OCI-LY1 (cell line): ENCODE data around the gene HAUS7.

ENCODE experiments used
- H2AFZ ChIP-seq: fragments of 200-600 bp; sonication (generic), shearing (Covaris generic); 2 replicates; pipeline ENCODE4 v1.6.0; 2014; ENCODE audit warnings: antibody characterized with exemption, mild to moderate bottlenecking, low read length
- H3F3A ChIP-seq: fragments of 200-600 bp; sonication (generic), shearing (Covaris generic); 2 replicates; pipeline ENCODE4 v1.6.0; 2014; ENCODE audit warnings: mild to moderate bottlenecking, antibody characterized with exemption, low read length, moderate library complexity; ENCODE audit not compliant: insufficient read depth
- H3K27ac ChIP-seq: fragments of 200-600 bp; sonication (generic); 2 replicates; pipeline ENCODE4 v1.5.1; 2014; ENCODE audit warnings: low read length, mixed run types, mild to moderate bottlenecking, low read depth; ENCODE audit not compliant: poor library complexity, severe bottlenecking
- H3K27me3 ChIP-seq: fragments of 200-600 bp; sonication (generic); 2 replicates; pipeline ENCODE4 v1.6.0; 2014; ENCODE audit warnings: antibody characterized with exemption, mild to moderate bottlenecking, low read length, moderate library complexity; ENCODE audit not compliant: insufficient read depth
- H3K36me3 ChIP-seq: fragments of 200-600 bp; sonication (generic); 2 replicates; pipeline ENCODE4 v1.6.1; 2014; ENCODE audit warnings: mild to moderate bottlenecking, antibody characterized with exemption, low read length, moderate library complexity, mixed read lengths; ENCODE audit not compliant: insufficient read depth
- H3K4me1 ChIP-seq: fragments of 200-600 bp; sonication (generic); 2 replicates; pipeline ENCODE4 v1.5.1; 2014; ENCODE audit warnings: mild to moderate bottlenecking, low read length, moderate library complexity; ENCODE audit not compliant: insufficient read depth, severe bottlenecking
- H3K4me2 ChIP-seq: fragments of 200-600 bp; sonication (generic), shearing (Covaris generic); 2 replicates; pipeline ENCODE4 v1.6.1; 2014; ENCODE audit warnings: low read length
- H3K4me3 ChIP-seq: fragments of 200-600 bp; sonication (generic); 2 replicates; pipeline ENCODE4 v1.5.1; 2014; ENCODE audit warnings: low read length, low read depth, mild to moderate bottlenecking, mixed read lengths; ENCODE audit not compliant: poor library complexity, severe bottlenecking
- H3K79me2 ChIP-seq: fragments of 200-600 bp; shearing (Covaris generic); 2 replicates; pipeline ENCODE4 v1.6.1; 2016; ENCODE audit warnings: mixed run types, low read length, mixed read lengths; ENCODE audit not compliant: insufficient read depth
- H3K9ac ChIP-seq: fragments of 200-600 bp; sonication (generic), shearing (Covaris generic); 2 replicates; pipeline ENCODE4 v1.6.1; 2014; ENCODE audit warnings: mild to moderate bottlenecking, low read length, mixed read lengths
- H3K9me2 ChIP-seq: fragments of 200-600 bp; sonication (generic), shearing (Covaris generic); 2 replicates; pipeline ENCODE4 v1.6.1; 2014; ENCODE audit warnings: low read depth, mild to moderate bottlenecking, low read length, mixed read lengths
- H3K9me3 ChIP-seq: fragments of 200-600 bp; shearing (Covaris generic); 2 replicates; pipeline ENCODE4 v1.6.1; 2014; ENCODE audit warnings: low read length, mixed read lengths
- H4K20me1 ChIP-seq: fragments of 200-600 bp; sonication (generic), shearing (Covaris generic); 2 replicates; pipeline ENCODE4 v1.6.0; 2016; ENCODE audit warnings: mild to moderate bottlenecking, low read length; ENCODE audit not compliant: insufficient read depth
- EZH2 ChIP-seq: fragments of 200-600 bp; sonication (generic), shearing (Covaris generic); IDR thresholded peaks from 2 replicates; pipeline ENCODE4 v1.8.0; 2017; ENCODE audit warnings: borderline replicate concordance, mixed run types, mild to moderate bottlenecking, antibody characterized with exemption, low read length, moderate library complexity, mixed read lengths
- TF ChIP-seq, protein P1 (sequence below): fragments of 200-600 bp; sonication (generic), shearing (Covaris generic); IDR thresholded peaks from 2 replicates; pipeline ENCODE4 v1.5.1; 2017; ENCODE audit warnings: mild to moderate bottlenecking, antibody characterized with exemption, low read length, moderate library complexity, mixed read lengths

The HAUS7 gene

DNA sequence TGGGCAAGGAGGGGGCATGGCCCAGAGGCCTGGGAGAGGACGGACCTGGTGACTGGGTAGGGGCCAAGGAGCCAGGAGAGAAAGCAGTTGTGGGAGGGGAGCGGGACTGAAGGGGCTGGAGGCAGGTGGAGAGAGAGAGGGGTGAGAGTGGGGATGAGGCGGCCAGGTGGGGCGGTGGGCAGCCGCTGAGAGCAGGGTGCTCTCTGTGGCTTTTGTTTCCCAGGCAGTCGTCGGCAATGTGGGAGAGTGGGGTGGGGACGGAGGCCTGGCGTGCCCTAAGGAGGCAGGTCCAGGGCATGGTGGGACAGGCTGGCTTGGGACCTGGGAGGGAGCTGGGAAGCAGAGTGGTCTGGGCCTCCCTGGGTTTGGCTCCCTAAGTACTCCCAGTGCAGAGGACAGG is 43.9 kb upstream of the HAUS7 start:
- no peak overlapping the region for H3K27ac ChIP-seq
- no peaks in the 10 kb centered on the region for H3K27me3 ChIP-seq
- no peaks in the 10 kb centered on the region for H4K20me1 ChIP-seq
- TF ChIP-seq EZH2, result no peak
- TF ChIP-seq, protein P1, sequence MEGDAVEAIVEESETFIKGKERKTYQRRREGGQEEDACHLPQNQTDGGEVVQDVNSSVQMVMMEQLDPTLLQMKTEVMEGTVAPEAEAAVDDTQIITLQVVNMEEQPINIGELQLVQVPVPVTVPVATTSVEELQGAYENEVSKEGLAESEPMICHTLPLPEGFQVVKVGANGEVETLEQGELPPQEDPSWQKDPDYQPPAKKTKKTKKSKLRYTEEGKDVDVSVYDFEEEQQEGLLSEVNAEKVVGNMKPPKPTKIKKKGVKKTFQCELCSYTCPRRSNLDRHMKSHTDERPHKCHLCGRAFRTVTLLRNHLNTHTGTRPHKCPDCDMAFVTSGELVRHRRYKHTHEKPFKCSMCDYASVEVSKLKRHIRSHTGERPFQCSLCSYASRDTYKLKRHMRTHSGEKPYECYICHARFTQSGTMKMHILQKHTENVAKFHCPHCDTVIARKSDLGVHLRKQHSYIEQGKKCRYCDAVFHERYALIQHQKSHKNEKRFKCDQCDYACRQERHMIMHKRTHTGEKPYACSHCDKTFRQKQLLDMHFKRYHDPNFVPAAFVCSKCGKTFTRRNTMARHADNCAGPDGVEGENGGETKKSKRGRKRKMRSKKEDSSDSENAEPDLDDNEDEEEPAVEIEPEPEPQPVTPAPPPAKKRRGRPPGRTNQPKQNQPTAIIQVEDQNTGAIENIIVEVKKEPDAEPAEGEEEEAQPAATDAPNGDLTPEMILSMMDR, result no peak
- H2AFZ ChIP-seq, result no peak overlapping the region
- no peaks in the 10 kb centered on the region for H3K9me2 ChIP-seq
- H3K9me3 ChIP-seq, result no peaks in the 10 kb centered on the region
- no peaks in the 10 kb centered on the region for H3K79me2 ChIP-seq
- no peak overlapping the region for H3K4me2 ChIP-seq
- H3K36me3 ChIP-seq, result no peaks in the 10 kb centered on the region
- H3K9ac ChIP-seq, result no peak overlapping the region
- H3K4me3 ChIP-seq, result no peak overlapping the region
- H3F3A ChIP-seq, result no peaks in the 10 kb centered on the region
- no peaks in the 10 kb centered on the region for H3K4me1 ChIP-seq

DNA sequence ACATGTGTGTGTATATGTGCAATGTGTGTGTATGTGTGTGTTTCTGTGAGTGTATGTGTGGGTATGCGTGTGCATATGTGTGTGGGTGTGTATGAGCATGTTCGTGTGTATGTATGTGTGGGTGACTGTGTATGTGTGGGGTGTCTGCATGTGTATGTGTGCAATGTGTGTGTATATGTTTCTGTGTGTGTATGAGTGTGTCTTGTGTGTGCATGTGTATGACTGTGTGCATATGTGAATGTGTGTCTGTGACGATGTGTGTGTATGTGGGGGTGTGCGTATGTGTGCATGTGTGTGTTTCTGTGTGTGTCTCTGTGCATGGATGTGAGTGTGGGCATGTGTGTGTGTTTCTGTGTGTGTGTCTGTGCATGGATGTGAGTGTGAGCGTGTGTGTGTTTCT is 42.9 kb upstream of the HAUS7 start:
- no peaks in the 10 kb centered on the region for H3K27me3 ChIP-seq
- no peak overlapping the region for H3K9ac ChIP-seq
- no peak overlapping the region for H3K4me3 ChIP-seq
- no peaks in the 10 kb centered on the region for H4K20me1 ChIP-seq
- no peak overlapping the region for H2AFZ ChIP-seq
- no peaks in the 10 kb centered on the region for H3K9me3 ChIP-seq
- H3K27ac ChIP-seq, result no peak overlapping the region
- H3K4me1 ChIP-seq, result no peaks in the 10 kb centered on the region
- no peaks in the 10 kb centered on the region for H3K9me2 ChIP-seq
- H3K79me2 ChIP-seq, result no peaks in the 10 kb centered on the region
- no peaks in the 10 kb centered on the region for H3F3A ChIP-seq
- H3K4me2 ChIP-seq, result no peak overlapping the region
- H3K36me3 ChIP-seq, result no peaks in the 10 kb centered on the region
- no peak for TF ChIP-seq EZH2
- TF ChIP-seq, protein P1, result no peak

DNA sequence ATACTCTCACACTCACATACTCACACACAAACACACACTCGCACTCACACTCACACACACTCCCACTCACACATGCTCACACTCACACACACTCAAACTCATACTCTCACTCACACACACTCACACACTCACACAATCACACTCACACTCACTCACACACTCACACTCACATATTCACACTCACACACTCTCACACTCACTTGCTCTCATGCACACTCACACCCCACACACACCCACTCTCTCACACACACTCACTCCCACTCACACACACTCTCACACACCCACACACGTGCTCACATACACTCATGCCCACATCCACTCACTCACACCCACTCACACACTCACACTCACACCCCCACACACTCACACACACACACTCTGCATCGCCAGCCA is 42.1 kb upstream of the HAUS7 start:
- H3K79me2 ChIP-seq, result no peaks in the 10 kb centered on the region
- no peak overlapping the region for H3K27ac ChIP-seq
- H3K4me1 ChIP-seq, result no peaks in the 10 kb centered on the region
- no peak overlapping the region for H3K4me2 ChIP-seq
- no peaks in the 10 kb centered on the region for H4K20me1 ChIP-seq
- no peak overlapping the region for H2AFZ ChIP-seq
- no peak overlapping the region for H3K9ac ChIP-seq
- H3K4me3 ChIP-seq, result no peak overlapping the region
- H3K27me3 ChIP-seq, result no peaks in the 10 kb centered on the region
- no peaks in the 10 kb centered on the region for H3F3A ChIP-seq
- no peaks in the 10 kb centered on the region for H3K36me3 ChIP-seq
- TF ChIP-seq, protein P1, result no peak
- TF ChIP-seq EZH2, result no peak
- no peaks in the 10 kb centered on the region for H3K9me3 ChIP-seq
- H3K9me2 ChIP-seq, result no peaks in the 10 kb centered on the region
